Activated T-cell treated with anti-CD3 and anti-CD28 coated beads, Interleukin-2, amount 50 U/mL, for 24 hours (primary cell): ENCODE results near the gene DSN1.

Experiments
- DNase-seq: peaks from one replicate; pipeline ENCODE4 v3.0.0-alpha.2; 2020
- H3K27ac Mint-ChIP-seq: 2 replicates; pipeline ENCODE4 v1.8.0; 2020; ENCODE audit warnings: mild to moderate bottlenecking, mixed read lengths
- H3K27me3 Mint-ChIP-seq: 2 replicates; pipeline ENCODE4 v1.8.0; 2020; ENCODE audit warnings: mixed read lengths
- H3K36me3 Mint-ChIP-seq: 2 replicates; pipeline ENCODE4 v1.8.0; 2020; ENCODE audit warnings: low read depth, mixed read lengths
- H3K4me1 Mint-ChIP-seq: 2 replicates; pipeline ENCODE4 v1.8.0; 2020; ENCODE audit warnings: low read depth, mixed read lengths
- H3K4me3 Mint-ChIP-seq: 2 replicates; pipeline ENCODE4 v1.8.0; 2020; ENCODE audit warnings: mild to moderate bottlenecking, moderate library complexity, mixed read lengths
- H3K9me3 Mint-ChIP-seq: 2 replicates; pipeline ENCODE4 v1.8.0; 2020; ENCODE audit warnings: mixed read lengths

The DSN1 gene, protein sequence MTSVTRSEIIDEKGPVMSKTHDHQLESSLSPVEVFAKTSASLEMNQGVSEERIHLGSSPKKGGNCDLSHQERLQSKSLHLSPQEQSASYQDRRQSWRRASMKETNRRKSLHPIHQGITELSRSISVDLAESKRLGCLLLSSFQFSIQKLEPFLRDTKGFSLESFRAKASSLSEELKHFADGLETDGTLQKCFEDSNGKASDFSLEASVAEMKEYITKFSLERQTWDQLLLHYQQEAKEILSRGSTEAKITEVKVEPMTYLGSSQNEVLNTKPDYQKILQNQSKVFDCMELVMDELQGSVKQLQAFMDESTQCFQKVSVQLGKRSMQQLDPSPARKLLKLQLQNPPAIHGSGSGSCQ

DNA sequence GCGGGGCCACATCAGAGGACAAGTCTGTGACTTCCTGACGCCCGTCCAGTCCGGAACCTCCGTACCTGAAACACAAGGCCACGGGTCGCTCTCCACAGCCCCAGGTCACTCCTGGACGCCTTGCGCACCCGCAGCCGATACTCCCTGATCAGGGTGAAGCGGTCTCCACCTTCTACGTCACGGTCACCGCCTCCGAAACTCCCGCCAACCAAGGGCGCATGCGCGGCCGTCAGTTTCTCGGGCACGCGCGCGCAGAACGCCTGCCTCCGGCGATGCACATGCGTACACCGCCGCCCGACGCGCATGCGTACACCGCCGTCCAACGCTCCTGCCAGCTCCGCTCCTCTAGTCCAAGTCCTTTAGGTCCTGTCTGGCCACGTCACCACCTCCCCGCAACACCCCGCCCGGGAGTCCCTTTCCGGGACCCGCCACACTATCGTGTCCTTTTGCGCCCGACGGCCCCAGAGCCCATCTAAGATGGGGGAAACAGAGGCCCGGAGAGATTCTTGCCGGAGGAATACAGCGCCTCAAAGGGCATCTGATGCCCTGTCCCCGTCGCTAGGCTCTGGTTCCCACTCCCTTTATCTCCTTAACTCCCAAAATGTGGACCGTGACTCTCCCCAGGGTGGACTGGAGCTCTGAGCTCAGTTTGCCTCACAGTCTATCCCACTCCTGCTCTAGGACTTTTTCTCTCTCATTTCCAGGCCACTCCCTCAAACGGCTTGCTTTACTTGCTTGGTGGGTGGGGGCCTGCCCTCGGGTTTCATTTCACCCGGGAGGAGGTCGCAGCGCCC is at the start of gene DSN1:
Gene DSN1 (minus strand): TSS at position 167 of the 794 bp plus-strand sequence. CDS start 2,305 bp downstream, outside the sequence.
- peaks cover 21% of the 10 kb centered on the region for H3K36me3 Mint-ChIP-seq
- H3K27ac Mint-ChIP-seq, result peak within 1 kb of the TSS; percentile 99
- H3K27me3 Mint-ChIP-seq, result no peaks in the 10 kb centered on the region
- H3K9me3 Mint-ChIP-seq, result no peaks in the 10 kb centered on the region
- H3K4me3 Mint-ChIP-seq, result peak within 1 kb of the TSS; percentile 88
- peaks cover 22% of the 10 kb centered on the region for H3K4me1 Mint-ChIP-seq
- peak; percentile 99 for DNase-seq

DNA sequence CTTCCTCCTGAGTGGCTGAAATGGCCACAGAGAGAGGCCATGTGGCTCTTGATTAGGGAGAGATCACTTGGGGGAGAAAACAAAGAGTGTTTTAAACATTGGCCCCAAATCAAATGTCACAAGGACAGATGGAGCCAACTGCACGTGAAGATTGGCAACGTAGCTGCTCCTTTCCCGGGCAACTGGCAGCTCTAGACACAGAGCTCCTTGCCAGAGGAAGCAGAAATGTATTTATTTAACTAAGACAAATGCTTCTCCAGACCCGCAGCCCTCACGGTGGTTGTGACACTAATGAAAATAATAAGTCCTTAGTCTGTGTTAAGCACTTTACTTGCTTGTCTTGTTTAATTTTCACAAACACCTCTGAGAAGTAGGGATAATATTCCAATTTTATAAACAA is 49.6 kb upstream of the DSN1 start:
- no peaks in the 10 kb centered on the region for H3K4me1 Mint-ChIP-seq
- no peak for DNase-seq
- no peak overlapping the region for H3K4me3 Mint-ChIP-seq
- no peaks in the 10 kb centered on the region for H3K36me3 Mint-ChIP-seq
- H3K27ac Mint-ChIP-seq, result no peak overlapping the region
- no peaks in the 10 kb centered on the region for H3K27me3 Mint-ChIP-seq
- no peaks in the 10 kb centered on the region for H3K9me3 Mint-ChIP-seq

DNA sequence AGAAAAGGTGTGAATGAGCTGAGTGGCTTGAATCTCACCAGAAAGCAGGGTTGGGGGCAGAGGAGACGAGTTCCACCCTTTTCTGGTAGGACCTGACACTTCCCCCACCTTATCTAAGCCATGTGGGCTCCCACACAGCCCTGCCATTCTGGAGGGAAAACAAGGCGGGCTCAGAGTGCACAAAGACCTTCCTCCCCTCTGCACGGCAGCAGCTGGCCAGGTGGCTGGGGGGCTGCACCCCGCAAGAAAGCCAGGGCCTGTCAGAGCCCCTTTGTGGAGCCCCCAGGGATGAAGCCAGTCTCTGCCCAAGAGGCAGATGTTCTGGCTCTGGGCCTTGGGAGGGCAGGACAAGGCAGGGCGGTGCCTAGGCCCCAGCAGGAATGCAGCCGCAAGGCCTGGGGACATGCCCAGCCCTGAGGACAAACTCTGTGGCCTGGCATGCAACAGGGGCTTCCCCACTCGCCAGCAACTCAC is 48.4 kb upstream of the DSN1 start:
- Mint-ChIP-seq H3K36me3 (no peaks in the 10 kb centered on the region), H3K27ac (no peak overlapping the region), H3K4me1 (no peaks in the 10 kb centered on the region), H3K27me3 (no peaks in the 10 kb centered on the region), H3K9me3 (no peaks in the 10 kb centered on the region), H3K4me3 (no peak overlapping the region)
- DNase-seq, result no peak

DNA sequence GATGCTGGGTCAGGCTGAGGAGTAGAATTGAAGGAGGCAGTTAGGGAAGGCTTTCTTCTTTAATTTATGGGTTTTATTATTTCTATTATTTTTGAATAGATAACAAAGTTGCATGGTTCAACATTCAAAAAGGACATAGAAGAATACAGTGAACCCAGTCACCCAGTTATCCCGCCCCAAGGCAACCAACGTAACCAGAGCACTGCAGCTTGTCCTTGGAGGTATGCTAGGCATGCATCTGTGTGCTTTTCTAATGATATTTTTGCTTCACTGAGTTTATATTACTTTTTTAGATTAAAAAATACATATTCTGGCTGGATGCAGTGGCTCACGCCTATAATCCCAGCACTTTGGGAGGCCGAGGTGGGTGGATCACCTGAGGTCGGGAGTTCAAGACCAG is 47.4 kb upstream of the DSN1 start:
- no peaks in the 10 kb centered on the region for H3K4me1 Mint-ChIP-seq
- H3K36me3 Mint-ChIP-seq, result no peaks in the 10 kb centered on the region
- no peak overlapping the region for H3K4me3 Mint-ChIP-seq
- H3K27me3 Mint-ChIP-seq, result no peaks in the 10 kb centered on the region
- H3K27ac Mint-ChIP-seq, result no peak overlapping the region
- H3K9me3 Mint-ChIP-seq, result no peaks in the 10 kb centered on the region
- no peak for DNase-seq

DNA sequence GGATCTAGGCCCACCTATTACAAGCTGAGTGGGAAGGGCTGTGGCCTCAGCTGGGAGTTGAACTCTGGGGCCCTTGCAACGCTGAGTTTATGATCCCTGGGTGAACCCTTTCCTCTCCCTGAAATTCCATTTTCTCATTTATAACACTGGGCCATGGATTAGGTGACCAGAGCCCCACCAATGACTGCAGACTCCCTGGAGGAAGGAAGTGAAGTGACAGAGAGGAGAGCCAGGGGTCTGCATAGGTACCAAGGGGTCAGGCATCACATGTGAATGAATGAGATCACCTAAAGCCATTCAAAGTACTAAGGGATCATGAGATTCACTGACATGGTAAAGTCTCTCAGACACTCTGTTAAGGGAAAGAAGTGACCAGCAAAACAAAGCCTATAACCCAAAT is 46.5 kb upstream of the DSN1 start:
- DNase-seq, result no peak
- no peaks in the 10 kb centered on the region for H3K4me1 Mint-ChIP-seq
- H3K27ac Mint-ChIP-seq, result no peak overlapping the region
- no peaks in the 10 kb centered on the region for H3K36me3 Mint-ChIP-seq
- H3K9me3 Mint-ChIP-seq, result no peaks in the 10 kb centered on the region
- H3K27me3 Mint-ChIP-seq, result no peaks in the 10 kb centered on the region
- H3K4me3 Mint-ChIP-seq, result no peak overlapping the region

DNA sequence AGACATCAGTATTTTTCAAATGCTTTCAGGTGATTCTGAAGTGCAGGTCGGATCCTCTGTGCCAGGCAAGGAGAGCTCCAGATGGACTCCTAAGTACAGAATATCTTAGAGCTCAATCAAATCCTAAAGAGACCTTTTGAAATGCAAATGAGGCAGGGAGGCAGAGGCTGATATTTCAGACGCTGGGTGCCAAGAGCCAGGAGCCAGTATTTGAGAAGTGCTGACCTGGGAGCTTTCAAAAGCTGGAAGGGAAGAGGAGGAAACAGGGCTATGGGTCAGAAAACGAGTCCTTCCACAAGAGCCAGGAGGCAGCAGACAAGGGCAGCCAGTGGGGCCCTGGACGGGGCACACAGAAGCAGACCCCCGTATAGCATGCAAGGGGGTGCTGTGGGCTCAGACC is 46.1 kb upstream of the DSN1 start:
- H3K4me3 Mint-ChIP-seq, result no peak overlapping the region
- H3K9me3 Mint-ChIP-seq, result no peaks in the 10 kb centered on the region
- H3K27me3 Mint-ChIP-seq, result no peaks in the 10 kb centered on the region
- no peak overlapping the region for H3K27ac Mint-ChIP-seq
- no peak for DNase-seq
- H3K4me1 Mint-ChIP-seq, result no peaks in the 10 kb centered on the region
- H3K36me3 Mint-ChIP-seq, result no peaks in the 10 kb centered on the region

DNA sequence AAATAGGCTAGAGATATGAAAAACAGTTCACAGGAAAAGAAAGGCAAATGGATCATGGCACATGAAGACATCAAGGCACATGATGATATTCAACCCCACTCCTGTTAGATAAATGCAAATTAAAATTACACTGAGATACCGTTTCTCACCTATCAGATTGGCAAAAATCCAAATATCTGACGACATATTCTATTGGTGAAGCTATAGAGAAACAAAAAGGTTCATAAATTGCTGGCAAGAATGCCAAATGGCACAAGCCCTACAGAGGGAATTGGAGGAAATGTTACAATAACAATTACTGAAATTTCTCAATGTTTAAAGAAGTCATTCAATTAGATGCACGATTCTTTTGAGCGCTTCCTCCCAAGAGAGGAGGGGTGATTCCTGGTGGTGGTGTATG is 45.3 kb upstream of the DSN1 start:
- Mint-ChIP-seq H3K36me3 (no peaks in the 10 kb centered on the region), H3K4me1 (no peaks in the 10 kb centered on the region), H3K27ac (no peak overlapping the region), H3K9me3 (no peaks in the 10 kb centered on the region), H3K4me3 (no peak overlapping the region), H3K27me3 (no peaks in the 10 kb centered on the region)
- DNase-seq, result no peak

DNA sequence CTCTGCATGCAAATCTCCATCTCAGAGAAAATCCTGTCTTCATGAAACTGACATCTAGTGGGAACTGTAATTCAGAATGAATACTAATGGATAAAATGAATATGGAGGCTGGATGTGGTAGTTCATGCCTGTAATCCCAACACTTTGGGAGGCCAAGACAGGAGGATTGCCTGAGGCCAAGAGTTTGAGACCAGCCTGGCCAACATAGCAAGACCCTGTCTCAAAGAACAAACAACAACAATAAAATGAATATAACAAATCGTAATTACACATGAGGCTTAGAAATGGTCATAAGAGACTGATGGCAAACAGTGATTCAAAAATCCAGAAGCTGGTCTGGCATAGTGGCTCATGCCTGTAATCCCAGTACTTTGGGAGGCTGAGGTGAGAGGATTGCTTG is 44.6 kb upstream of the DSN1 start:
- no peaks in the 10 kb centered on the region for H3K9me3 Mint-ChIP-seq

DNA sequence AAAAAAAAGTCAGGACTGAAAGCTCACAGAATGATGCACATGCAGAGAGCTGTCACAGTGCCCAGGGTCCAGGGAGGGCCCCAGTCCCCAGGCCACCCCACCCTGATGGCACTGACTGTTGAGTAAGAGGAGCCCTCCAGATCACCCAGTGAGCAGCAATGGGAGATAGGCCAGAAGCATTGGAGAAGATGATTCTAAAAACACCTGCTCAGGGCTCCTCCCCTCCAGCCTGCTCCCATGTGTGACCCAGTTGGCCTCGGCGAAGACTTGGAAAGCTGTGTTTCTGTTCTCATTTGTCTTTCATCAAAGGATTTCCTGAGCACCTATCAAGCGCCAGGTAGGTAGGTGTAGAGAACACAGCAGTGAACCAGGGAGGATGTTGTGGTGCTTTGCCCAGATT is 43.9 kb upstream of the DSN1 start:
- no peaks in the 10 kb centered on the region for H3K9me3 Mint-ChIP-seq
- H3K36me3 Mint-ChIP-seq, result no peaks in the 10 kb centered on the region
- H3K27ac Mint-ChIP-seq, result no peak overlapping the region
- no peaks in the 10 kb centered on the region for H3K4me1 Mint-ChIP-seq
- no peaks in the 10 kb centered on the region for H3K27me3 Mint-ChIP-seq
- DNase-seq, result no peak
- no peak overlapping the region for H3K4me3 Mint-ChIP-seq

More for the DNA sequence above, 44.6 kb upstream of the DSN1 start:
- H3K4me1 Mint-ChIP-seq, result no peaks in the 10 kb centered on the region
- DNase-seq, result no peak
- H3K27ac Mint-ChIP-seq, result no peak overlapping the region
- H3K27me3 Mint-ChIP-seq, result no peaks in the 10 kb centered on the region
- H3K36me3 Mint-ChIP-seq, result no peaks in the 10 kb centered on the region
- H3K4me3 Mint-ChIP-seq, result no peak overlapping the region

DNA sequence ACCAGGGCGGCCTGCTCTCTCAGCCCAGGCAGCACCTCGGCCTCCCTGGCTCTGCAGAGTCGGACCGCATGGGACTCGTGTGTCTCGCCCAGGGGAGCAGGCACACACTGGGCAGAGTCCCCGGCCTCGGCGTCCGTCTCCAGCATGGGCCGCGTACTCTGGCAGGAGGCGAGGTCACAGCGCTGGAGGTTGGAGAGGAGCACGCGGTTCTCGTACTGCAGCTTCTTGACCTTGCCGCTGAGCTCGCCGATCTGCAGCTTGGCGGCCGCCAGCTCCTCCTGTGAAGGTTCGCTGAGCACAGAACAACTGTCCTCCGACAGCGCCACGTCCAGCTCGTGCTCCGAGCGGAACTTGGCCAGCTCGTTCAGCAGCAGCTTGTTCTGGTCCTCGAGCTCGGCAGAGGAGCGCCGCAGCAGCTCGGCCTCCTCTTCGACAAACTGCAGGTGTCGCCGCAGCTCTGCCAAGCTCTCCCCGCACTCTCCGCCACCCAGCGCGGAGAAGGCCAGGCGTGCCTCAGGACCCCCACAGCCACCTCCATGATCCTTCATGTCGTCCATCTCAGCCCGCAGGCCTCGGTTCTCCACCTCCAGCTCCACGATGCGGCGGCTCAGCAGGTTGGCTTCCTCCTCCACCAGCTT is 42.0 kb upstream of the DSN1 start:
- no peak for DNase-seq
- Mint-ChIP-seq H3K27ac (no peak overlapping the region), H3K4me1 (no peaks in the 10 kb centered on the region), H3K9me3 (no peaks in the 10 kb centered on the region), H3K27me3 (no peaks in the 10 kb centered on the region), H3K4me3 (no peak overlapping the region), H3K36me3 (no peaks in the 10 kb centered on the region)

DNA sequence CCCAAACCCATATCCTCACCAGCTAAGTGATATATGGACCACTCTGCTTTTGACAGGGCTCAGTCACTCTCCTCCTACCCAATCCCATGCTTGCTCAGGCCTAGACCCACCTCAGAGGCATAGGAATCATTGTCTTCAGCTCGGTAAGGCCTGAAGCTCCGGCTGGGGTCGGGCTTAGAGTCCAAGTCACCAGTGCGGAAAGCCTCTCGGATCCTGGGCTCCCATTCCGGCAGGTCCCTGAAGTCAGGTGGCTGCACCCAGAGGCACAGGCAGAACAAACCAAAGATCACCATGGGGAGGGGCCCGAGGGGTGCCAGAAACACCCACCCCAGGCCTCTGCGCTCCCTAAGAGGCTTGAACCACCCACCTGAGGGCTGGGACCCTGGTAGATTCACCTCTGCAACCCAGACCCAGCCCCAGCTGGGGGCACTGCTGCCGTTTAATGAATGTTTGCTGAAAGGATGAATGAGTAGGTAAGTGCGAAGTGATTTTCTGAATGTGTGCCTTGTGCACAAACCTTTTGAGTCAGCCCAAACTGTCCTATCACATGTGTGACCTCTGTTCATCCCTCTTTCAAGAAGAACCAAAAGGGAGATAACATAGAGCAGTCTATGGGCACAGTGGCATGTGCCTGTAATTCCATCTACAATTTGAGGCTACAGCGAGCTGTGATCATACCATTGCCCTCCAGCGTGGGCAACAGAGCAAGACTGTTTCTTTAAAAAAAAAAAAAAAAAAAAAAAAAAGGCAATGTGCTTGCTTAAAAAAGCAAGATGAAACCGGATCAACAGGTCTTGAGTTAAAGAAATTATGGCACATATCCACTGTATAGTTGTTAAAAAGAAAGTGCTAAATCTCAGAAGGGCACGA is 39.3 kb upstream of the DSN1 start:
- no peaks in the 10 kb centered on the region for H3K27me3 Mint-ChIP-seq
- H3K4me3 Mint-ChIP-seq, result no peak overlapping the region
- no peaks in the 10 kb centered on the region for H3K36me3 Mint-ChIP-seq
- no peak for DNase-seq
- H3K9me3 Mint-ChIP-seq, result no peaks in the 10 kb centered on the region
- H3K4me1 Mint-ChIP-seq, result no peaks in the 10 kb centered on the region
- H3K27ac Mint-ChIP-seq, result no peak overlapping the region

DNA sequence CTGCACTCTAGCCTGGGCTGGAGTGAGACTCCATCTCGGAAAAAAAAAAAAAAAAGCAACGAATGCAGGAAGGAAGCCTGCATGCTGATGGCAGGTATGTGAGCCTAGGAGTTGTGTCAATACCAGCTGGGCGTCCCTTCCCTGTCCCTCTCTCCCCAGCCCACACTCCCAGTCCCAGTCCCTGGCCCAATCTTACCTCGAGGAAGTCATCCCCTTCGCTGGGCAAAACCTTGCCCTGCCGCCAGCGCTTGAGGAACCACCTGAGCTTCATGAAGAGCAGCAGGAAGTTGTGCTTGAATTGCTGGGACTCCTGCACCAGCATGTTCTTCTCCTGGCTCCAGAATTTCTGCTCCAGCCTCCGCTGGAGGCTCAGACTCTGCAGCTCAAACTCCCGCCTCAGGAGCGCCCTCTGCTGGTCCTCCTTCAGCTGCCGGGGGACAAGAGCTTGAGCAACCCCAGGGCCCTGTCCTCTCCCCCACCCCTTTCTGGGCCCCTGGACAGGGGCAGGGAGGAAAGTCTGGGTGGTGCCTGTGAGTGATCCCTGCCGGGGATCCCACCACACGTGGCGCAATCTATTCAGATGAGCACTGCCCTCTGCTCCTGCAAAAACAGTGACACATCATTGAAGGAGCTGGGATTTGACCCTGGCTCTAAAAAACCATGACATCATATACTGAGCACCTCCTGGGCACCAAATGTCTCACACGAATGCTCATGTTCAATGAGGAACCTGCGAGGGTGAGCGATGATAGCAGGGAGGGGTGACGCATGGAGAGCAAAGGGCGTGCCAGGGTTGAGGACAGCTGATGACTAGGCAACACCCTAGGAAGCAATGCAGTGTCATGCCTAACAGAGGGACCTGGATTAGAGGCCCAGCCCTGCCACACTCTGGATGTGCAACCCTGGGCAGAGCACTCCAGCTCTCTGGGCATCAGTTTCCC is 35.0 kb upstream of the DSN1 start:
- Mint-ChIP-seq H3K27ac (no peak overlapping the region), H3K4me3 (no peak overlapping the region), H3K36me3 (no peaks in the 10 kb centered on the region), H3K9me3 (no peaks in the 10 kb centered on the region), H3K27me3 (no peaks in the 10 kb centered on the region), H3K4me1 (no peaks in the 10 kb centered on the region)
- DNase-seq, result peak; percentile 82

DNA sequence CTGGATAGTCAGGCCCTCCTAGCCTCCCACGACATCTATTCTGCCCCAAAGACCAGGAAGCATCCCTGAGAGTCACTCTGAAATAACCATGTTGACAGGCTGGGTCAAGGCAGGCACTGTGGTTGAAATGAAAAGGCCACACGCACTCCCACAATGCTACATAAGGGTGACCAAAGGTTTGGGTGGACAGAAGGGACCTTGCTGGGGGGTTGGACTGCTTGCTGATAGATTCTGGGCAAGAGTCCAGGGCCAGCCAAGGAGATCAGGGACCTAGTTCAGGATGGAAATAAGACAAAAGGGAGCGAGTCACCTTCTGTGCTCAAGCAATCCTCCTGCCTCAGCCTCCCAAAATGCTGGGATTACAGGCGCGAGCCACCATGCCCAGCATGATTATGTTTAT is 32.5 kb upstream of the DSN1 start:
- Mint-ChIP-seq H3K4me3 (no peak overlapping the region), H3K27me3 (no peaks in the 10 kb centered on the region), H3K36me3 (no peaks in the 10 kb centered on the region), H3K27ac (no peak overlapping the region), H3K9me3 (no peaks in the 10 kb centered on the region), H3K4me1 (no peaks in the 10 kb centered on the region)
- DNase-seq, result no peak
